Fibroblast of gingiva (primary cell): ENCODE data around the gene GSK3A.
A peak's percentile ranks its signal among the peaks of the same experiment; 100 is the strongest.
"Not testable (repeated sequence)": the region's sequence is repeated elsewhere in the genome, so short reads cannot be mapped to it uniquely, and the experiment has no call there.

Experiments used
- DNase-seq: peaks from one replicate; pipeline ENCODE4 v3.0.0-alpha.2; 2011; ENCODE audit warnings: low read depth

The GSK3A gene

GRCh38 chr19:42268142-42268703 lies 25.8 kb upstream of the GSK3A start:
- peak; percentile 99 for DNase-seq

GRCh38 chr19:42267644-42268141 lies 25.3 kb upstream of the GSK3A start:
- no peak for DNase-seq

GRCh38 chr19:42266928-42267603 lies 24.7 kb upstream of the GSK3A start:
- not testable (repeated sequence) for DNase-seq

- DNase-seq = not testable (repeated sequence)
Measured at GRCh38 chr19:42266105-42266504, 23.7 kb upstream of the GSK3A start.

GRCh38 chr19:42261763-42262162 lies 19.4 kb upstream of the GSK3A start:
- DNase-seq = no peak

- DNase-seq = not testable (repeated sequence)
Measured at GRCh38 chr19:42257842-42258241, 15.4 kb upstream of the GSK3A start.

GRCh38 chr19:42255766-42256745 lies 13.7 kb upstream of the GSK3A start:
- peak; percentile 50 for DNase-seq

GRCh38 chr19:42254850-42255765 lies 12.7 kb upstream of the GSK3A start, which contains the start of gene ERF:
ERF (minus strand) TSS chr19:42255128; CDS start chr19:42254999, 129 bp downstream.
- peak; percentile 92 for DNase-seq

- DNase-seq = peak; percentile 39
Measured at GRCh38 chr19:42254089-42254849, 11.9 kb upstream of the GSK3A start.

- peak; percentile 30 for DNase-seq
Measured at GRCh38 chr19:42253245-42254088, 11.1 kb upstream of the GSK3A start.

- DNase-seq = peak; percentile 55
Measured at GRCh38 chr19:42252365-42253244, 10.2 kb upstream of the GSK3A start.

GRCh38 chr19:42251572-42252358 lies 9.4 kb upstream of the GSK3A start:
- DNase-seq = no peak

- no peak for DNase-seq
Measured at GRCh38 chr19:42250666-42251531, 8.5 kb upstream of the GSK3A start.

- DNase-seq = no peak
Measured at GRCh38 chr19:42250183-42250665, 7.8 kb upstream of the GSK3A start.

GRCh38 chr19:42249769-42250168 lies 7.4 kb upstream of the GSK3A start:
- DNase-seq = no peak

GRCh38 chr19:42249149-42249750 lies 6.8 kb upstream of the GSK3A start:
- no peak for DNase-seq
